Ascending aorta (tissue), 2 donors: Measurements from ENCODE around the gene STK4. TPM values are rescaled to one million over a fixed set of nuclear protein-coding genes. Genes with fewer than 3 reads are reported as not detected.

Experiments
- DNase-seq, 2 donors: peaks; one replicate each; pipeline ENCODE4 v3.0.0-alpha.2; 2019; ENCODE audit warnings: low spot score in 2 of 2
- H3K27ac ChIP-seq, 2 donors: fragments of 200-600 bp; sonication (generic); one replicate each; pipeline ENCODE4 v1.5.1; 2016 to 2017; ENCODE audit warnings: mild to moderate bottlenecking in 1 of 2
- H3K27me3 ChIP-seq: fragments of 200-600 bp; sonication (generic); one replicate; pipeline ENCODE4 v1.5.1; 2017
- H3K36me3 ChIP-seq, 2 donors: fragments of 200-600 bp; sonication (generic); one replicate each; pipeline ENCODE4 v1.5.1; 2016
- H3K4me1 ChIP-seq, 2 donors: fragments of 200-600 bp; sonication (generic); one replicate each; pipeline ENCODE4 v1.5.1; 2016 to 2017; ENCODE audit warnings: mild to moderate bottlenecking in 1 of 2
- H3K4me3 ChIP-seq, 2 donors: fragments of 200-600 bp; sonication (generic); one replicate each; pipeline ENCODE4 v1.5.1; 2016 to 2017; ENCODE audit warnings: mild to moderate bottlenecking in 1 of 2
- H3K9me3 ChIP-seq, 2 donors: fragments of 200-600 bp; sonication (generic); one replicate each; pipeline ENCODE4 v1.5.1; 2016
- CTCF ChIP-seq, 3 experiments: fragments of 200-600 bp in 2 of 3; fragments of 450-650 bp in 1 of 3; sonication (generic) in 2 of 3; IDR thresholded peaks; one replicate each; pipeline ENCODE4 v1.5.1; 2016 to 2019; ENCODE audit warnings: antibody characterized with exemption in 3 of 3, mild to moderate bottlenecking in 1 of 3, moderate library complexity in 1 of 3
- intact Hi-C: fragments of 100-400 bp; cut with DNase I; formaldehyde crosslinking; loops from one replicate; pipeline ENCODE4 v1.15.1; 2023
- total RNA-seq: library from RNA; depleted of rRNA; stranded (reverse); fragments of >200 nt; gene quantifications from one replicate; pipeline ENCODE4 v1.1.0, GENCODE V29; 2016

Gene STK4
- total RNA-seq, 1 donor from 2014 or later, result 20.6 TPM

- intact Hi-C loops, result no loop called here
- DNase-seq, result no peak
- no peak within 1 kb of the TSS for H3K27ac ChIP-seq
- H3K36me3 ChIP-seq, result no peaks in the 10 kb centered on the region
- no peaks in the 10 kb centered on the region for H3K9me3 ChIP-seq
- H3K4me1 ChIP-seq, result no peaks in the 10 kb centered on the region
- H3K4me3 ChIP-seq, result no peak within 1 kb of the TSS
- H3K27me3 ChIP-seq, result no peaks in the 10 kb centered on the region
- no peak for TF ChIP-seq CTCF (IDR thresholded peaks at IDR 0.05)
These were observed 158.1 kb downstream of the STK4 start, which contains the start of gene WFDC12 for GRCh38 chr20:45124365-45124764. Gene WFDC12, minus strand, starts transcription at chr20:45124465. Its CDS starts 18 bp downstream, at chr20:45124447.

GRCh38 chr20:45128099-45128498 lies 161.8 kb downstream of the STK4 start:
- Histone ChIP-seq H3K4me3 (no peak overlapping the region), H3K27me3 (no peaks in the 10 kb centered on the region), H3K36me3 (no peaks in the 10 kb centered on the region), H3K9me3 (no peaks in the 10 kb centered on the region), H3K27ac (no peak overlapping the region), H3K4me1 (no peaks in the 10 kb centered on the region)
- DNase-seq, result no peak
- no peak for TF ChIP-seq CTCF (IDR thresholded peaks at IDR 0.05)
- intact Hi-C loops, result no loop called here

Other genes with a start within 250 kb of the STK4 start
- gene KCNK15, start 220.6 kb upstream of the STK4 start, total RNA-seq, result 62.6 TPM
- 4.0 TPM for gene RIMS4, start 156.0 kb upstream of the STK4 start, total RNA-seq
- 50.4 TPM for gene YWHAB, start 80.8 kb upstream of the STK4 start, total RNA-seq
- 22.9 TPM for gene PABPC1L, start 56.5 kb upstream of the STK4 start, total RNA-seq
- gene TOMM34, start 6.1 kb upstream of the STK4 start, total RNA-seq, result 11.1 TPM
- not detected for gene KCNS1, start 134.6 kb downstream of the STK4 start, total RNA-seq
- not detected for gene WFDC5, start 148.7 kb downstream of the STK4 start, total RNA-seq
- gene WFDC12, start 158.0 kb downstream of the STK4 start, total RNA-seq, result not detected
- gene PI3, start 208.4 kb downstream of the STK4 start, total RNA-seq, result not detected
- not detected for gene SEMG1, start 240.5 kb downstream of the STK4 start, total RNA-seq